ENCODE data around the gene SPEG. TPM values are rescaled to one million over a fixed set of nuclear protein-coding genes. Genes with fewer than 3 reads are reported as not detected.

SPEG gene
- total RNA-seq, 1 donor from 2014 or later = 80.5 TPM

DNA sequence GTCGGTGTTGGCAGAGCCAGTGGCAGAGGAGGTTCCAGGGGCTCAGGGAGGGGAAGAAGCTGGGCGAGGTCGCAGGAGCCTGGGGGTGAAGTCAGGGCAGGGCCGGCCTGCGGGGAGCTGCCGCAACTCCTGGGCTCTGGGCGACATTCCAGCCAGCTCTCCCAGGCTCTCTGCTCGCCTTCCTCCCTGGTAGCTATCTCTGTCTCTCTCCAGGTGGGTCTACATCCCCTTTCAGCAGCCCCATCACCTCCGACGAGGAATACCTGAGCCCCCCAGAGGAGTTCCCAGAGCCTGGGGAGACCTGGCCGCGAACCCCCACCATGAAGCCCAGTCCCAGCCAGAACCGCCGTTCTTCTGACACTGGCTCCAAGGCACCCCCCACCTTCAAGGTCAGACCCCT is 27.0 kb downstream of the SPEG start:
- DNase-seq (ENCODE audit: low spot score) = no peak

DNA sequence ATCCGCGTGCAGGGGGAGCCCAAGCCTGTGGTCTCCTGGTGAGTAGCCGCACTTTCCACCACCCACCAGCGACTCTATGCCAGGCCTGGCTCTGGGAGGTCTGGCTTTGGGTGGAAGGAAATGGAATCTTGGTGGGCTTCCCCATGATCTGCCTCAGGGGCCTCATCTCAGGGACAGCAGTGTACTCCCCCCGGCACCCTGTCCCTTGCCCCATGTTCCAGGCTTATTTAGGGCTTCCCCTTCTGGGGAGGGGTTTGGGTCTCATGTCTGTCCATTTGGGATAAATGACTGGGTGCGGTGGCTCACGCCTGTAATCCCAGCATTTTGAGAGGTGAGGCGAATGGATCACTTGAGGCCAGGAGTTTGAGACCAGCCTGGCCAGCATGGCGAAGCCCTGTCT is 27.7 kb downstream of the SPEG start:
- DNase-seq (ENCODE audit: low spot score) = no peak

DNA sequence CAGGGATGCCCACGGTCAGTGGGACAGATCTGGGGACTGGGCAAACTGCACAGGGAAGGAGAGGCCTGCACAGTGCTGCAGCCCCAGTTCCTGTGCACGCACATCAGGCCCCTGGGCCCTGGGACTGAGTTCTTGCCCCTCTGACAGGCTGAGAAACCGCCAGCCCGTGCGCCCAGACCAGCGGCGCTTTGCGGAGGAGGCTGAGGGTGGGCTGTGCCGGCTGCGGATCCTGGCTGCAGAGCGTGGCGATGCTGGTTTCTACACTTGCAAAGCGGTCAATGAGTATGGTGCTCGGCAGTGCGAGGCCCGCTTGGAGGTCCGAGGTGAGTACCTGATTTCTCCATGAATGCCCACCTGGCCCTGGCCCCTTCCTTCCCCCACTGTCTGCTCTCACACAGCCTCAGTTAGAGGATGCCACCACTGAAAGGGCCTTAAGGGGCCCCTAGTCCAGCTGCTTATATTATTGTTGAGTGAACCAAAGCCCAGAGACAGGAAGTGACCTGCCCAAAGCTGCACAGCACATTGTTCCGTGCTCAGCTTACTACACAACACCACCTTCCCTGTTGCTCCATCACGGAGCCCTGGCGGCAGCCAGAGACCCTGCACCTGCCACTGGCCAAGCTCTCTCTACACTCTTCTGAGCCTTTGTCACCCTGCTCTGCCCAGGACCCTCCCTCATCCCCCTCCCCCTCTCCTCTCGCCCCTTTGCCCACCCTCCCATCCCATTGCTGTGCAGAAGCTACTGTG is 29.8 kb downstream of the SPEG start:
- DNase-seq (ENCODE audit: low spot score) = no peak

DNA sequence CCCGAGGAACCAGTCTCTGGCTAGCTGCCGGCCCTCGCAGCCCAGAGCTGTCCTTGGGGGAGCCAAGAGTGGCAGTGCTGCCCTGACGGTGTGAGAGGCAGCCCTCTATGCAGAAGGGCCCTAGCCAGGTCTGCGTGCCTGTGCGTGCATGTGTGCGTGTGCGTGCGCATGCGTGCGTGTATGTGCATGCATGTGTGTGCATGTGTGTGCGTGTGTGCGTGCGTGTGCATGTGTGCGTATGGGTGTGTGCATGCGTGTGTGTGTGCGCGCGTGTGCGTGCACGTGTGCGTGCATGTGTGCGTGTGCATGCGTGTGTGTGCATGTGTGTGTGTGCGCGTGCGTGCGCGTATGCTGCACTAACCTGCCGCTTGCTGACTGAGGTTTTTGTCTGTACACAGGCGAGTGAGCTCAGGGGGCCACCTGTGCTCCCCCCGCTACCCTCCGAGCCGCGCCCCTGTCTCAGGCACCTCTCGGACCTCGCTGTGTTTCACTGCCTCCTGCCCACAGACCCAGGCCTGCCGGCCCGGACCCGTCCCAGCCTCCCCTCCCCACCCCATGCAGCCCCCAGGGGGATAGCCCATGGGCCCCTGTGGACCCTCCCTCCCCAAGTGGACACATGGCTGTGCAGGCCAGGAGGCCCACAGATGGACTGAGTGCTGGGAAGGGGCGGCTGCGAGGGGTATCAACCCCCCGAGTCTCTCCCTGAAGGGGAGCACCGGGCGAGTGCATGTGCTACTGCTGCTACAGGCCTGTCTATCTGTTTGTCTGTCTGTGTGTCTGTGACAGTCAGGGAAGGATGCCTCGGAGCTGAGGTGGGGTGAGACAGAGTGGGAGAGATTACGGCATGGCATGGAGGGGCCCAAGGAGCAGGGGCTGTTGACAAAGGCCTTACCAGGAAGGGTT is 31.3 kb downstream of the SPEG start:
- DNase-seq (ENCODE audit: low spot score) = no peak

DNA sequence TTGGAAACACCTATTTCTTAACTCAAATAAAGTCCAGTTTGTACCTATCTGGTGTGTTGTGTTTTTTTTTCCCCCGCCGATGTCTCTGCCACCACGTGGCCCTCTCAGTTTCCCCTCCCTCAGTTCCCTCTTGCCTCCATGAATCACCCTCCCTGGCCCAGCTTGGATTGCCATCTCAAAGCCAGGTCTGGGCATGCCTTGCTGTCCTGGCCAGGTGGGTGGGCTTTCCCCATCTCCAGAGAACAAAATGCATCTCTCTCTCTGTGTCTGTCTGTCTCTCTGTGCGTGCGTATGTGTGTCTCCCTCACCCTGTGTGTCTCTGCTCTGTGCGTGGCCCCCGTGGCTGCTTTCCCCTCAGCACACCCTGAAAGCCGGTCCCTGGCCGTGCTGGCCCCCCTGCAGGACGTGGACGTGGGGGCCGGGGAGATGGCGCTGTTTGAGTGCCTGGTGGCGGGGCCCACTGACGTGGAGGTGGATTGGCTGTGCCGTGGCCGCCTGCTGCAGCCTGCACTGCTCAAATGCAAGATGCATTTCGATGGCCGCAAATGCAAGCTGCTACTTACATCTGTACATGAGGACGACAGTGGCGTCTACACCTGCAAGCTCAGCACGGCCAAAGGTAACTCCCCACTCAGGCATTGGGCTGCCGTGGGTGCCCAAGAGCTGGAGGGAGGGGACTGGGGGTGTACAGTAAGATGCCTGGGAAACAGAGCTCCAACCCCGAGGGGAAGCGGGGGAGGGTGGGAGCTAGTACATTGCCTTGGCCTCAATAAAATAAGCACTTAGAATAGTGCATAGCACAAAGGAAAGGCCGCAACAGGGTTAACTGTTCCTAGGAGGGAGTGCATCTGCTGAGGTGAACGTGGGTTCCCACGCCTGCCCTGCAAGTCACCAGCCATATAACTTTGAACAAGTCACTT is 32.4 kb downstream of the SPEG start:
- no peak for DNase-seq (ENCODE audit: low spot score)

DNA sequence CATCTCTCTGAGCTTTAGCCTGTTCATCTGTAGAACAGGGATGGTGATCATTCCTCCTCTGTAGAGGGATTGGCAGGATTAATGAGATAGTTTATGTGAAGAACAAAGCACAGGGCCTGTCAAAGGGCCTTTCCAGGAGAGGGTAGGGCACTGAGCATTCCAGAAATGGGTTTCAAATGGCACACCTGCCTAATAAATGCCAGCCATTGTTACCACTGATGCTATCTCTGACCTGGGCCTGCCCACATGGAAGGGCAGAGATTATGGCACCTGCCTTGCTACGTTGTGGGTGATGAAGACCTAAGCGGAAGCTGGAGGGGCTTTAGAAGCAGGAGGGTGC is 33.1 kb downstream of the SPEG start:
- DNase-seq (ENCODE audit: low spot score) = no peak

DNA sequence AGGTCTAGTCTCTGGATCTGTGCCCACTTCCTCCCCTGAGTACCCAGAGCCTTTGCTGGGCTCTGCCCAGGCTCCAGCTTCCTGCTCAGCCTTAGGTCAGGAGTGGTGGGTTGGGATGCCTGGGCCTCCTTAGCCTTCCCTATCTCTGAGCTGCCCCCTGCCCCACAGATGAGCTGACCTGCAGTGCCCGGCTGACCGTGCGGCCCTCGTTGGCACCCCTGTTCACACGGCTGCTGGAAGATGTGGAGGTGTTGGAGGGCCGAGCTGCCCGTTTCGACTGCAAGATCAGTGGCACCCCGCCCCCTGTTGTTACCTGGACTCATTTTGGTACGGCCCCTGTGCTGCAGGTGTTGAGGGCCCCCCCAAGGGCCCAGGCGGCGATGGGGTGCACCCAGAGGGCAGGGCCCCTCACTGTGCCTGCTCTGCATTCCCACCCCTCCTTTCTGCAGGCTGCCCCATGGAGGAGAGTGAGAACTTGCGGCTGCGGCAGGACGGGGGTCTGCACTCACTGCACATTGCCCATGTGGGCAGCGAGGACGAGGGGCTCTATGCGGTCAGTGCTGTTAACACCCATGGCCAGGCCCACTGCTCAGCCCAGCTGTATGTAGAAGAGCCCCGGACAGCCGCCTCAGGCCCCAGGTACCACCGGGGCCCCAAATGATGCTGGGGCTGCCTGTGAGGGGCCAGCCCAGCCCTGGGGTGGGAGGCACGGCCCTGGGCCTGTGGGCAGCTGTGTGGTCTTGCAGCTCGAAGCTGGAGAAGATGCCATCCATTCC is 34.0 kb downstream of the SPEG start:
- no peak for DNase-seq (ENCODE audit: low spot score)

DNA sequence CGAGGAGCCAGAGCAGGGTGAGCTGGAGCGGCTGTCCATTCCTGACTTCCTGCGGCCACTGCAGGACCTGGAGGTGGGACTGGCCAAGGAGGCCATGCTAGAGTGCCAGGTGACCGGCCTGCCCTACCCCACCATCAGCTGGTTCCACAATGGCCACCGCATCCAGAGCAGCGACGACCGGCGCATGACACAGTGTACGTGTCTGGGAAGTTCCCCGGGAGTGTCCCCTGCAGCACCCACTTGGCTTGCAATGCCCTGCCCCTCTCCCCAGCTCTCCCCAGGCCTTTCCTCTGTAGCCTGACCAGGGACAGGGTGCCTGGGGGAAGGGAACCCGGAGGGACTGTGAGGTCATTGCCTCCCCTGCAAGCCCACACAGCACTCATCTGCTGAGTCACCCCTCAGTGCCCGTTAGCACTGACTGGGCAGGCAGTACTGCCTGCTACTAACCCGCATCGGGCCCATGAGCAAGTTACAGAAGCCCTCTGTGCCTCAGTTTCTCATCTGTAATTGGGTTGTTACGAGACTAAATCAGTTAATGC is 34.6 kb downstream of the SPEG start:
- no peak for DNase-seq (ENCODE audit: low spot score)

DNA sequence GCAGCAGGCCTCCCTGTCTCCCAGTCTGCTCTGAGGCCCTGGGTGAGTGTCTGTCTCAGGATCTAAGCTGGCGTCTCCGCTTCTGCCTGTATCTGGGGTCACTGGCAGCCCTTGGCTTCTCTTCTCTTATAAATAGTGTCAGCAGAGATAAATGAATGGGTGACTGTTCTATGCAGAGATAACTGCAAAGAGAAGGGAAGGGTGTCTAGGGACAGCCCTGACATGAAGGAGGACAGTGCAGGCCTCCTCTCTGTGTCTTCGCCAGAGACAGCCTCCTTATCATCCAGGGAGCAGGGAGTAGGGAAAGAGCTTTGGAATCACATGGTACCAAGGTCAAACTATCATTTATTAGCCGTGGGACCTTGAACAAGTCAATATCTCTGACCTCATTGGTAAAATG is 35.8 kb downstream of the SPEG start:
- no peak for DNase-seq (ENCODE audit: low spot score)

DNA sequence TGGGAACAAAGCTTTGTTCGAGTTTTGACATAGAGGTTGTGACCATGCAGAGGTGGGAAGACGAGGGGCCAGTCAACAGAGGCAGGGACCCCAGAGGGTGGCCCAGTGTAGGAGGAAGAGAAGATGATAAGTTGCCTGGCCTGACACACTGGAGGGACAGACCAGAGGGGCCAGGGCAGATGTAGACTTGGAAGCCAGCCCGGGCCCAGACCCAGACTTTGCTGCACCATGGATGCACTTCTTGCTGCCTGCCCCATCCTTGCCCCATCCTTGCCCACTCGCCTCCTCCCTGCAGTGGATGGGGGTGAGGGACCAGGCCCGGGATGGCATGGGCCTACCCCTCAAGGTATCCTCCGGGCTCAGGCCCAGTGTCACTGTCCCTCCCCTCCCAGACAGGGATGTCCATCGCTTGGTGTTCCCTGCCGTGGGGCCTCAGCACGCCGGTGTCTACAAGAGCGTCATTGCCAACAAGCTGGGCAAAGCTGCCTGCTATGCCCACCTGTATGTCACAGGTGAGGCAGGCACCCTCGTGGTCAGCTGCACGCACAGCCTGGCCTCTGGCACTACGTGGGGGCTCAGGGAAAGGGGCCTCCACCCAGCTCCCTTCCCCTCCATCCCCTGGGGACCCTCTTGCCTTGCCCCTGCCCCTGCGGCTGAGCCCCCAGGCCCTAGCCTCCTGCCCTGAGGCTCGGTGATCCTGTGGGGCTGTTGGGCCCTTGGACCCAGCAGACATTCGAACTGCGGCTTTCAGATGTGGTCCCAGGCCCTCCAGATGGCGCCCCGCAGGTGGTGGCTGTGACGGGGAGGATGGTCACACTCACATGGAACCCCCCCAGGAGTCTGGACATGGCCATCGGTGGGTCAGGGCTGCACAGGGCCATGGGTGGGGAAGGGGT is 37.1 kb downstream of the SPEG start:
- DNase-seq (ENCODE audit: low spot score) = no peak

DNA sequence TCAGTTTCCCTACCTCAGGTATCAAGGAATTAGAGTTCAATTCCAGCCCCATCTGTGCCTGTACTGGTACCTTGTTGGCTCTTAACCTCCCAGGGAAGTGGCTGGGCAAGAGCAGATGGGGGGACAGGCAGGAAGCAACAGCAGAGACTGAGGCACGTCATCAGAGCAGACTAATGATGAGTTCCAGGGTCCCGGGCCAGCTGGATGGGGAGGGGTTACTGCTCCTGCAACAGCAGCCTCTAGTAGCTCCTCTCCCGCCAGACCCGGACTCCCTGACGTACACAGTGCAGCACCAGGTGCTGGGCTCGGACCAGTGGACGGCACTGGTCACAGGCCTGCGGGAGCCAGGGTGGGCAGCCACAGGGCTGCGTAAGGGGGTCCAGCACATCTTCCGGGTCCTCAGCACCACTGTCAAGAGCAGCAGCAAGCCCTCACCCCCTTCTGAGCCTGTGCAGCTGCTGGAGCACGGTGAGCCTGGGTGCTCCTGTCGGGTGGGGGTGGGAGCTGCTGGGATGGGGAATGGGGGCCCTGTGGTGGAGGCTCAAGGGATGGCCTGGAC is 38.1 kb downstream of the SPEG start:
- no peak for DNase-seq (ENCODE audit: low spot score)

DNA sequence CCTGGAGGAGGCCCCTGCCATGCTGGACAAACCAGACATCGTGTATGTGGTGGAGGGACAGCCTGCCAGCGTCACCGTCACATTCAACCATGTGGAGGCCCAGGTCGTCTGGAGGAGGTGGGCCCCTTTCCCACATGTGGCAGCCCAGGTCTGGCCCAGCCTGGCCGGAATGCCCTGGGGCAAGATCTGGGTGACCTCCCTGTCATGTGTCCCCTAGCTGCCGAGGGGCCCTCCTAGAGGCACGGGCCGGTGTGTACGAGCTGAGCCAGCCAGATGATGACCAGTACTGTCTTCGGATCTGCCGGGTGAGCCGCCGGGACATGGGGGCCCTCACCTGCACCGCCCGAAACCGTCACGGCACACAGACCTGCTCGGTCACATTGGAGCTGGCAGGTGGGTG is 38.9 kb downstream of the SPEG start:
- no peak for DNase-seq (ENCODE audit: low spot score)

DNA sequence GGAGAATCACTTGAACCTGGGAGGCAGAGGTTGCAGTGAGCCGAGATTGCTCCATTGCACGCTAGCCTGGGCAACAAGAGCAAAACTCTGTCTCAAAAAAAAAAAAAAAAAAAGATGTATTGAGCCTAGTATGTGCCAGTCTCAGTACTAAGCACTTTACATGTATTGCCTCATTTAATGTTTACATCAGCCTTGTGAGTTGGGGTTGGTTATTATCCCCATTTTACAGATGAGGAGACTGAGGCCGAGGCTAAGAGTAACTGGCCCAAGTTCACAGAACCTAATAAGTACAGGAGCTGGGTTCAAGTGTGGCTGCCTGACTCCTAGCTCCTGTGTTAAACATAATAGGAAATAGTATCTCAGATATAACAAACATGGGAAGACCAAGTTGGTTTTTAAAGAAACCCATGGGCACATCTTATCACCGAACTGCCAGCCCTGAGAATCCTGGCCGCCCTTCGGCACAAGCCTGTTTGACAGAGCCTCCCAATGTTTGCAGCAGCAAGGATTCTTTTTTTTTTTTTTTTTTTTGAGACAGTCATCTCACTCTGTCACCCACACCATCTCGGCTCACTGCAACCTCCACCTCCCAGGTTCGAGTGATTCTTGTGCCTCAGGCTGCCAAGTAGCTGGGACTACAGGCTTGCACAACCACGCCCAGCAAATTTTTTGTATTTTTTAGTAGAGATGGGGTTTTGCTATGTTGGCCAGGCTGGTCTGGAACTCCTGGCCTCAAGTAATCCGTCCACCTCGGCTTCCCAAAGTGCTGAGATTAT is 39.8 kb downstream of the SPEG start:
- DNase-seq (ENCODE audit: low spot score) = no peak

DNA sequence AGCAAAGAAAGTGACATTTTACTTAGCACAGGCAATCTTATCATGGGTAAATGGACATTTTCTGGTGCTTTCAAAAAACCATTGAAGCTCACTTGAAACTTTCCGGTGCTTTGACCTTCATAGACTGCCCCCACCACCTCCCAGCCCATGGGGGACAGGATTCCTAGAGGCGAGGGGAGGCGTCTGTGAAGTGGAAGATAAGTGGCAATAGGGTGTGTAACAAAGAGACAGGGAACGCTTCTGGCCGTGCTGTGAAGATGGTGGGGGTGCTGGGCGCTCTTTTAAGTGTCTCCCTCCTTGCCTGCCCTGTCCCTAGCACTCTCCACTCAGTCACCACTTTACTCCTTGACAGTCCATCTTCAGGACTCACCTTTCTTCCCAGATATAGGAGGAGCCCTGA is 40.6 kb downstream of the SPEG start:
- no peak for DNase-seq (ENCODE audit: low spot score)

DNA sequence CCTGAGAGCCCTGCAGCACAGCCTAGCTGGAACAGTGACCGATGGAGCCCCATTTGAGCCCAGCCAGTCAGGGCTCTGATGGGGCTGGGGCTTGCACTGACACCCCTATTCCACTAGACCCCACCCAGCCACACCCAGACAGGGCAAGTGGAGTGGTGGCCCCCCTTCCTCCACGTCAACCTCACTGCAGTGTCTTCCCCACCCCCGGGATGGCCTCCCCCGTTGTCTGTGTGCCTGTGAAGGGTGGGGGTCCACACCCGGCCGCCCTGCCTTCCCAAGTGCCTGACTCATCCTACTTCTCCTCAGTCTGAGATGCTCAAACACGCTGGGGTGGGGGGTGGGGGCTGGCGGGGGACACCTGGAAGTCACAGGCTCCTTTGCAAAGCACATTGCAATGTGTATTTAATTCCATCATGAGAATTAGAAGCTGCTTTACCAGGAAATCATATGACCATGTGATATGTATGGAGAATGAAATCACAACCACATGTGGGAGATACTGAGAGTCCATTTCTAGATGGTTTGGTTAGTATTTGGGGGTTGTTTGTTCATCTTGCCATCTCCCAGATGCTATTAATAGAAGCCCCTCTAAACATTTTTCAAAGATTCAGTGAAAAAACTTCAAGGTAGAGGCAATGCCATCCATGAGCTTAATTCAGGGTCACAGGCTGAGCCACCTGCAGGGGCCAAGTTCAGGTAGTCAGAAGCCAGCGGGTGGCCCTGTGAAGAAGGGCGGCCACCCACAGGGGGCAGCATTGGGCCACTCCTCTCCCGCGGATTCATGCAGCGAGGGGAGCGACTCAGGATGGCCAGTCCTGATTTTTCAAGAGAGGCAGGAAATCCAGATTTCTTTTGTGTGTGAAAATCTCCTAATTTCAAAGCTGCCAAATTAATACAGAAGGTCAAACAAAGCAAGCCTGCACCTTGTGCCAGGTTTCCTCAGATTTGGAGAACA is 41.3 kb downstream of the SPEG start:
- DNase-seq (ENCODE audit: low spot score) = peak; percentile 63

DNA sequence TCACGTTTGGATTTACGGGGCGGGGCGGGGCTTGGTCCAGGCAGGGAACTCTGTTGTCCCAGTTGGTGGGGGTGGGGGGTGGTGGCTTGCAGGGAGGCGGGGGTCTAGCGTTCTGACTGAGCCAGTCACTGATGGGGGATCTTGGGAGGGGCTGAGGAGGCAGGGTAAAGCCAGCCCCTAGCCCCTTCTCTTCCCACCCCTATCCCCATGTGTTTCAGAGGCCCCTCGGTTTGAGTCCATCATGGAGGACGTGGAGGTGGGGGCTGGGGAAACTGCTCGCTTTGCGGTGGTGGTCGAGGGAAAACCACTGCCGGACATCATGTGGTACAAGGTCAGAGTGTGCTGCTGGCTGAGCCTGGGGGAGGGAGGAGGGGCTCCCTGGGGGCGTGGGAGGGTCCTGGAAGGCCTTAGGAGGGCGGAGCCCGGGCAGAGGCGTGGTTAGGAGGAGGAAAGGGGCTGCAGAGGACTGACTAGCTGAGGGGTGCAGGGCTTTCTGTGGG is 42.1 kb downstream of the SPEG start:
- no peak for DNase-seq (ENCODE audit: low spot score)

DNA sequence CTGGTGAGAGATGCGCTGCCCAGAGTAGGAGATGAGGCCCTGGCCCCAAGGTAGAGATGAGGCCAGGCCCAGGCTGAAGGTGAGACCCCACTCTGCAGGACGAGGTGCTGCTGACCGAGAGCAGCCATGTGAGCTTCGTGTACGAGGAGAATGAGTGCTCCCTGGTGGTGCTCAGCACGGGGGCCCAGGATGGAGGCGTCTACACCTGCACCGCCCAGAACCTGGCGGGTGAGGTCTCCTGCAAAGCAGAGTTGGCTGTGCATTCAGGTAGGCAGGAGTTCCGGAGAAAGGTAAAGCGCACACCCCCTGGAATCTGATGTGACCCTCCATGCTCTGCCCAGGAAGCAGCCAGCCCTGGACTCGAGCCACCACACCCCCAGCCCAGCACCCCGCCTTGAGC is 42.5 kb downstream of the SPEG start:
- no peak for DNase-seq (ENCODE audit: low spot score)

DNA sequence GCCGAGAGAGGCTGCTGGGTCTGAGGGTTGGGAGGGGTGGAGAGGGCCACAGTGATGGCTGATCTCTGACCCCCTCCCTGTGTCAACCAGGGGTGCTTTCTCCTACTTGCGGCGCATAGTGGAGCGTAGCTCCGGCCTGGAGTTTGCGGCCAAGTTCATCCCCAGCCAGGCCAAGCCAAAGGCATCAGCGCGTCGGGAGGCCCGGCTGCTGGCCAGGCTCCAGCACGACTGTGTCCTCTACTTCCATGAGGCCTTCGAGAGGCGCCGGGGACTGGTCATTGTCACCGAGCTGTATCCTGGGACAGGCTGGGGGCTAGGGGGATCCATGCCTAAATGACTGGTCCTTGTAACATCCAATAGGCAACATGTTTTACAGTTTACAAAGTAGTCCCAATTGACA is 43.2 kb downstream of the SPEG start:
- DNase-seq (ENCODE audit: low spot score) = no peak

Data from mucosa of gallbladder (tissue), 1 donor.